ENCODE data around the gene SUPT20H. TPM values are rescaled to one million over a fixed set of nuclear protein-coding genes. Genes with fewer than 3 reads are reported as not detected.

The SUPT20H gene
- total and polyA plus RNA-seq, 2 donors (not counting 3 experiments of a cell fraction or from before 2014, with no cell fraction given) = 47.2 to 70.7 TPM

DNA sequence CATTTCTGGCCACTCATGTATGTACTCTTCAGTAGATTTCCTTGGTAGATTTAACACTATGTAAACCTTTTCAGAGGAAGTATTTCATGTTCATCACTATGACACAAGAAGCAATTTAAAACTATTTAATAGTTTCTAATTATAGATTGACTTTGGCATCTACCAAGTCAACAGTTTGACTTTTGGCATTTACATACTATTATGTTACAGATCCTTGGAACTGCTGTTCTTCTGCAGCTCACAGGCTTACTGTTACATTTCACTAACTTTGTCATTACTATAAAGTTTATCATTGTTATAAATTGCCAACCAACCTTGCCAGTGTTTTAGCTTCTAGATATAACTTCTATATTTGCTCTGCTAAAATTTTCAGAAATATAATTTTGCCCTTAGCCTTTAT is 18.7 kb downstream of the SUPT20H start:
- Histone ChIP-seq H3K4me3 (replicated peaks in 1 of 3; ENCODE audit: insufficient read depth in 1 of 3, low read depth in 1 of 3, low read length in 3 of 3) (no peak overlapping the region), H3K36me3 (ENCODE audit: control insufficient read depth in 2 of 2, extremely low read depth in 1 of 2, insufficient read depth in 2 of 2, low read length in 2 of 2) (peaks cover 15 to 31% of the 10 kb centered on the region in 2 experiments), H3K4me1 (ENCODE audit: control insufficient read depth, extremely low read depth, insufficient read depth, low read length) (peaks cover 7% of the 10 kb centered on the region), H3K9ac (replicated peaks; ENCODE audit: extremely low read depth, insufficient read depth, low read length) (no peak overlapping the region), H3K9me3 (replicated peaks; ENCODE audit: control insufficient read depth, insufficient read depth, low read length) (no peaks in the 10 kb centered on the region), H3K27me3 (ENCODE audit: control insufficient read depth in 2 of 2, insufficient read depth in 2 of 2, low read length in 2 of 2) (no peaks in the 10 kb centered on the region), H4K20me1 (replicated peaks; ENCODE audit: control insufficient read depth, extremely low read depth, insufficient read depth, low read length) (no peaks in the 10 kb centered on the region), H3K27ac (ENCODE audit: insufficient read depth, low read depth, low read length) (no peak overlapping the region), H3K4me2 (ENCODE audit: insufficient read depth, low read length) (no peak overlapping the region), H3K79me2 (ENCODE audit: control insufficient read depth, insufficient read depth, low read length) (peaks cover 3% of the 10 kb centered on the region), H3K9me1 (replicated peaks; ENCODE audit: control insufficient read depth, extremely low read depth, insufficient read depth, low read length) (no peaks in the 10 kb centered on the region), H2AFZ (ENCODE audit: low read depth, low read length) (no peak overlapping the region)
- FAIRE-seq (no peak), DNase-seq (ENCODE audit: low read depth, low spot score) (no peak)
- POLR2A ChIA-PET = no interaction called here
- intact Hi-C loops (cut with micrococcal nuclease) = no loop called here
- no TSS peak for BruUV-seq (replicated peaks)
- TF ChIP-seq EZH2 (IDR thresholded peaks at IDR 0.05; ENCODE audit: borderline replicate concordance, low read depth, low read length, severe bottlenecking) = no peak
- TF ChIP-seq MYC (IDR thresholded peaks at IDR 0.05; ENCODE audit: low read depth, low read length) = no peak
- TF ChIP-seq FOS (IDR thresholded peaks at IDR 0.05; ENCODE audit: borderline replicate concordance, insufficient read depth, low read length) = no peak
- no peak for TF ChIP-seq JUN (IDR thresholded peaks at IDR 0.05; ENCODE audit: borderline replicate concordance, insufficient read depth, insufficient read length, low read depth)
- TF ChIP-seq, protein P1, sequence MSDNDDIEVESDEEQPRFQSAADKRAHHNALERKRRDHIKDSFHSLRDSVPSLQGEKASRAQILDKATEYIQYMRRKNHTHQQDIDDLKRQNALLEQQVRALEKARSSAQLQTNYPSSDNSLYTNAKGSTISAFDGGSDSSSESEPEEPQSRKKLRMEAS (IDR thresholded peaks at IDR 0.05; ENCODE audit: insufficient read depth, insufficient read length) = no peak
- dilution Hi-C loops (cut with MboI; ENCODE audit: extremely low pct_ligation_motif_present, low sequenced_read_pairs) = no loop called here
- CTCF ChIA-PET = interaction anchor here (0.7 kb wide), 1 partner anchor 59 kb away, joined by 3 read pairs; no protein-coding TSS in a partner anchor

DNA sequence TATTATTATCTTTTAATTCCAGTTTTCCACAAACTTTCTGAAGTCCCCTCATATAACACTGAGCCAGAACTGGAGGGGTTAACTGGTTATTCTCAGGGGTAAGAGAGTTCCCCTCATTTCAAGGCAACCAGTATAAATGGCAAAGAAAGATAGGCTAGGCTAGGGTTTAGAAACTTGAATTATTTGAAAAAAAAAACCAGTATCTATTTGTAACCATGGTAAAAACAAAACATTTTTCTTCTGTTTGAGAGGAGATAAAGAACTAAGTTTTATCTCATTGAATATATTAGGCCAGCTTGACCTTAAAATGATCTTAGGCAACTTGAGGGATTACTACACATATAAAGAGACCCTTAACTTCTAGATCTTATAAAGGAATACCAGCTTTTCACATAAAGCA is 19.6 kb downstream of the SUPT20H start:
- TF ChIP-seq, protein P2, sequence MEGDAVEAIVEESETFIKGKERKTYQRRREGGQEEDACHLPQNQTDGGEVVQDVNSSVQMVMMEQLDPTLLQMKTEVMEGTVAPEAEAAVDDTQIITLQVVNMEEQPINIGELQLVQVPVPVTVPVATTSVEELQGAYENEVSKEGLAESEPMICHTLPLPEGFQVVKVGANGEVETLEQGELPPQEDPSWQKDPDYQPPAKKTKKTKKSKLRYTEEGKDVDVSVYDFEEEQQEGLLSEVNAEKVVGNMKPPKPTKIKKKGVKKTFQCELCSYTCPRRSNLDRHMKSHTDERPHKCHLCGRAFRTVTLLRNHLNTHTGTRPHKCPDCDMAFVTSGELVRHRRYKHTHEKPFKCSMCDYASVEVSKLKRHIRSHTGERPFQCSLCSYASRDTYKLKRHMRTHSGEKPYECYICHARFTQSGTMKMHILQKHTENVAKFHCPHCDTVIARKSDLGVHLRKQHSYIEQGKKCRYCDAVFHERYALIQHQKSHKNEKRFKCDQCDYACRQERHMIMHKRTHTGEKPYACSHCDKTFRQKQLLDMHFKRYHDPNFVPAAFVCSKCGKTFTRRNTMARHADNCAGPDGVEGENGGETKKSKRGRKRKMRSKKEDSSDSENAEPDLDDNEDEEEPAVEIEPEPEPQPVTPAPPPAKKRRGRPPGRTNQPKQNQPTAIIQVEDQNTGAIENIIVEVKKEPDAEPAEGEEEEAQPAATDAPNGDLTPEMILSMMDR (IDR thresholded peaks at IDR 0.05; ENCODE audit: extremely low read depth in 1 of 2, insufficient read depth in 1 of 2, low read depth in 1 of 2, low read length in 2 of 2) = no peak
- TF ChIP-seq JUN (IDR thresholded peaks at IDR 0.05; ENCODE audit: borderline replicate concordance, insufficient read depth, insufficient read length, low read depth) (no peak), GATA2 (IDR thresholded peaks at IDR 0.05; ENCODE audit: insufficient read depth, insufficient read length, low read depth, low read length) (no peak), EZH2 (IDR thresholded peaks at IDR 0.05; ENCODE audit: borderline replicate concordance, low read depth, low read length, severe bottlenecking) (no peak), POLR2AphosphoS5 (IDR thresholded peaks at IDR 0.05; ENCODE audit: insufficient read depth, low read depth, low read length) (no peak), MYC (IDR thresholded peaks at IDR 0.05; ENCODE audit: low read depth, low read length) (no peak), POLR2A (IDR thresholded peaks at IDR 0.05; ENCODE audit: low read depth, low read length) (no peak), FOS (IDR thresholded peaks at IDR 0.05; ENCODE audit: borderline replicate concordance, insufficient read depth, low read length) (no peak)
- TF ChIP-seq, protein P1 (IDR thresholded peaks at IDR 0.05; ENCODE audit: insufficient read depth, insufficient read length) = no peak
- Histone ChIP-seq H3K9ac (replicated peaks; ENCODE audit: extremely low read depth, insufficient read depth, low read length) (no peak overlapping the region), H4K20me1 (replicated peaks; ENCODE audit: control insufficient read depth, extremely low read depth, insufficient read depth, low read length) (no peaks in the 10 kb centered on the region), H3K27me3 (ENCODE audit: control insufficient read depth in 2 of 2, insufficient read depth in 2 of 2, low read length in 2 of 2) (no peaks in the 10 kb centered on the region), H3K9me3 (replicated peaks; ENCODE audit: control insufficient read depth, insufficient read depth, low read length) (no peaks in the 10 kb centered on the region), H3K36me3 (ENCODE audit: control insufficient read depth in 2 of 2, extremely low read depth in 1 of 2, insufficient read depth in 2 of 2, low read length in 2 of 2) (peaks cover 20 to 27% of the 10 kb centered on the region in 2 experiments), H3K27ac (ENCODE audit: insufficient read depth, low read depth, low read length) (no peak overlapping the region), H3K4me3 (replicated peaks in 1 of 3; ENCODE audit: insufficient read depth in 1 of 3, low read depth in 1 of 3, low read length in 3 of 3) (no peak overlapping the region), H3K4me2 (ENCODE audit: insufficient read depth, low read length) (no peak overlapping the region), H3K79me2 (ENCODE audit: control insufficient read depth, insufficient read depth, low read length) (no peaks in the 10 kb centered on the region), H3K9me1 (replicated peaks; ENCODE audit: control insufficient read depth, extremely low read depth, insufficient read depth, low read length) (no peaks in the 10 kb centered on the region), H3K4me1 (ENCODE audit: control insufficient read depth, extremely low read depth, insufficient read depth, low read length) (peaks cover 7% of the 10 kb centered on the region), H2AFZ (ENCODE audit: low read depth, low read length) (no peak overlapping the region)
- dilution Hi-C loops (cut with MboI; ENCODE audit: extremely low pct_ligation_motif_present, low sequenced_read_pairs) (no loop called here), intact Hi-C loops (cut with micrococcal nuclease) (no loop called here)
- no peak for FAIRE-seq
- BruUV-seq (replicated peaks) = no TSS peak
- ChIA-PET CTCF (no interaction called here), POLR2A (no interaction called here)
- no peak for DNase-seq (ENCODE audit: low read depth, low spot score)
